CD4-positive, alpha-beta memory T cell (primary cell): ENCODE measurements around the gene PGC. TPM values are rescaled to one million over a fixed set of nuclear protein-coding genes. Genes with fewer than 3 reads are reported as not detected.

ENCODE experiments used
- CTCF ChIA-PET: fragments of 350-600 bp; sonication (Branson Sonifier 250); formaldehyde crosslinking; loops from one replicate; lab custom pipeline; 2021; ENCODE audit warnings: inconsistent platforms; ENCODE audit not compliant: partially characterized antibody; lab: Charles Lee
- POLR2A ChIA-PET: fragments of 350-600 bp; sonication (Branson Sonifier 250); formaldehyde crosslinking; loops from one replicate; lab custom pipeline; 2021; ENCODE audit not compliant: partially characterized antibody; lab: Charles Lee
- DNase-seq, 5 donors: peaks; one replicate each; pipeline versions ENCODE4 v3.0.0 to v3.0.0-alpha.2; 2020 to 2022; ENCODE audit warnings: mixed read lengths in 1 of 5
- H3K27ac ChIP-seq: one replicate; pipeline ENCODE4 v1.7.0; 2013; ENCODE audit warnings: low read depth, low read length
- H3K27me3 ChIP-seq: 2 replicates; pipeline ENCODE4 v1.7.0; 2013; ENCODE audit warnings: mild to moderate bottlenecking, low read length, moderate library complexity; ENCODE audit not compliant: insufficient read depth
- H3K36me3 ChIP-seq: 2 replicates; pipeline ENCODE4 v1.7.0; 2013; ENCODE audit warnings: mild to moderate bottlenecking, low read length, moderate library complexity; ENCODE audit not compliant: insufficient read depth
- H3K4me1 ChIP-seq: 2 replicates; pipeline ENCODE4 v1.7.0; 2013; ENCODE audit warnings: mild to moderate bottlenecking, low read length, moderate library complexity; ENCODE audit not compliant: insufficient read depth
- H3K4me3 ChIP-seq, 2 donors: one replicate each; pipeline ENCODE4 v1.7.0; 2013; ENCODE audit warnings: low read length in 2 of 2, mild to moderate bottlenecking in 1 of 2
- H3K9me3 ChIP-seq, 2 donors: one replicate each; pipeline ENCODE4 v1.7.0; 2013; ENCODE audit warnings: low read length in 2 of 2, control low read depth in 1 of 2; ENCODE audit not compliant: control insufficient read depth in 1 of 2
- H3K27ac Mint-ChIP-seq, 7 donors: one replicate each; pipeline ENCODE4 v1.8.0; 2020 to 2021; ENCODE audit warnings: mixed read lengths in 7 of 7, mild to moderate bottlenecking in 6 of 7, inconsistent platforms in 3 of 7, moderate library complexity in 3 of 7
- H3K27me3 Mint-ChIP-seq, 2 donors: one replicate each; pipeline ENCODE4 v1.8.0; 2020 to 2021; ENCODE audit warnings: mixed read lengths in 2 of 2
- H3K36me3 Mint-ChIP-seq, 2 donors: one replicate each; pipeline ENCODE4 v1.8.0; 2020 to 2021; ENCODE audit warnings: mixed read lengths in 2 of 2, inconsistent platforms in 1 of 2, mild to moderate bottlenecking in 1 of 2
- H3K4me1 Mint-ChIP-seq, 4 donors: one replicate each; pipeline ENCODE4 v1.8.0; 2020 to 2021; ENCODE audit warnings: mixed read lengths in 4 of 4, mild to moderate bottlenecking in 1 of 4
- H3K4me3 Mint-ChIP-seq, 8 donors: one replicate each; pipeline ENCODE4 v1.8.0; 2020 to 2021; ENCODE audit warnings: mixed read lengths in 8 of 8, mild to moderate bottlenecking in 7 of 8, moderate library complexity in 6 of 8, inconsistent platforms in 3 of 8
- H3K9me3 Mint-ChIP-seq, 8 donors: one replicate each; pipeline ENCODE4 v1.8.0; 2020 to 2021; ENCODE audit warnings: mixed read lengths in 8 of 8, mild to moderate bottlenecking in 5 of 8, inconsistent platforms in 3 of 8, moderate library complexity in 1 of 8
- intact Hi-C: fragments of 100-400 bp; cut with micrococcal nuclease; formaldehyde crosslinking; loops from one replicate; pipeline ENCODE4 v1.15.1; 2023
- polyA plus RNA-seq, 2 donors: library from polyadenylated mRNA; unstranded; fragments of 300-500 nt; fragmentation: Illumina TruSeq; gene quantifications; one replicate each; pipeline ENCODE4 v1.2.3, GENCODE V29; 2021
- total RNA-seq, 2 experiments: library from RNA; stranded (reverse); gene quantifications; one replicate each; pipeline ENCODE4 v1.2.3, GENCODE V29; 2021

PGC gene
- total and polyA plus RNA-seq, 4 experiments from 2014 or later: not detected

GRCh38 chr6:41731561-41732086 lies 15.6 kb downstream of the PGC start:
- no peaks in the 10 kb centered on the region for H3K27me3 Mint-ChIP-seq
- no peaks in the 10 kb centered on the region for H3K9me3 Mint-ChIP-seq
- H3K36me3 Mint-ChIP-seq: peaks cover 0 to 6% of the 10 kb centered on the region in 2 donors
- H3K4me3 ChIP-seq: no peak overlapping the region
- no peaks in the 10 kb centered on the region for H3K27me3 ChIP-seq
- peak overlapping the region; percentile 75 for H3K27ac ChIP-seq
- intact Hi-C loops: loop anchor here (10.0 kb wide), 1 partner anchor 1903 kb away; the partner anchor contains the start of gene MAD2L1BP
- peaks cover 64% of the 10 kb centered on the region for H3K4me1 ChIP-seq
- DNase-seq: no peak
- H3K4me1 Mint-ChIP-seq: peaks cover 25 to 73% (median 47%) of the 10 kb centered on the region in 4 donors
- peak overlapping the region in 2 of 8 donors; percentile 46 to 72 for H3K4me3 Mint-ChIP-seq
- H3K9me3 ChIP-seq: no peaks in the 10 kb centered on the region
- H3K27ac Mint-ChIP-seq: peak overlapping the region in 6 of 7 donors; percentile 41 to 80 (median 70)
- ChIA-PET CTCF (no interaction called here), POLR2A (interaction anchor here (1.0 kb wide), 1 partner anchor 55 kb away, joined by 3 read pairs; no protein-coding TSS in a partner anchor)
- no peaks in the 10 kb centered on the region for H3K36me3 ChIP-seq

GRCh38 chr6:41730531-41731436 lies 16.4 kb downstream of the PGC start:
- no peak overlapping the region for H3K4me3 ChIP-seq
- ChIA-PET CTCF (interaction anchor here (0.6 kb wide), 1 partner anchor 856 kb away, joined by 4 read pairs; no protein-coding TSS in a partner anchor), POLR2A (interaction anchor here (1.0 kb wide), 1 partner anchor 56 kb away, joined by 3 read pairs; no protein-coding TSS in a partner anchor)
- H3K36me3 ChIP-seq: no peaks in the 10 kb centered on the region
- Mint-ChIP-seq H3K36me3 (peaks cover 0 to 6% of the 10 kb centered on the region in 2 donors), H3K4me1 (peaks cover 25 to 73% (median 47%) of the 10 kb centered on the region in 4 donors), H3K27ac (peak overlapping the region; percentile 55 to 80 (median 72)), H3K27me3 (no peaks in the 10 kb centered on the region), H3K4me3 (peak overlapping the region in 5 of 8 donors; percentile 21 to 72 (median 43)), H3K9me3 (no peaks in the 10 kb centered on the region)
- no peaks in the 10 kb centered on the region for H3K9me3 ChIP-seq
- H3K27me3 ChIP-seq: no peaks in the 10 kb centered on the region
- intact Hi-C loops: loop anchor here (10.0 kb wide), 1 partner anchor 1904 kb away; the partner anchor contains the start of gene MAD2L1BP
- no peak overlapping the region for H3K27ac ChIP-seq
- DNase-seq: no peak
- peaks cover 62% of the 10 kb centered on the region for H3K4me1 ChIP-seq

GRCh38 chr6:41729624-41730023 lies 17.6 kb downstream of the PGC start:
- no peak overlapping the region for H3K27ac Mint-ChIP-seq
- H3K9me3 Mint-ChIP-seq: no peaks in the 10 kb centered on the region
- CTCF ChIA-PET: no interaction called here
- H3K27me3 Mint-ChIP-seq: no peaks in the 10 kb centered on the region
- H3K36me3 Mint-ChIP-seq: peaks cover 3% of the 10 kb centered on the region in 2 donors
- Histone ChIP-seq H3K4me3 (no peak overlapping the region), H3K4me1 (peaks cover 60% of the 10 kb centered on the region), H3K9me3 (no peaks in the 10 kb centered on the region), H3K27ac (no peak overlapping the region), H3K36me3 (no peaks in the 10 kb centered on the region), H3K27me3 (no peaks in the 10 kb centered on the region)
- intact Hi-C loops: loop anchor here (10.0 kb wide), 1 partner anchor 1905 kb away; the partner anchor contains the start of gene MAD2L1BP
- H3K4me1 Mint-ChIP-seq: peaks cover 25 to 69% (median 47%) of the 10 kb centered on the region in 4 donors
- DNase-seq: no peak
- POLR2A ChIA-PET: no interaction called here
- H3K4me3 Mint-ChIP-seq: no peak overlapping the region

DNA sequence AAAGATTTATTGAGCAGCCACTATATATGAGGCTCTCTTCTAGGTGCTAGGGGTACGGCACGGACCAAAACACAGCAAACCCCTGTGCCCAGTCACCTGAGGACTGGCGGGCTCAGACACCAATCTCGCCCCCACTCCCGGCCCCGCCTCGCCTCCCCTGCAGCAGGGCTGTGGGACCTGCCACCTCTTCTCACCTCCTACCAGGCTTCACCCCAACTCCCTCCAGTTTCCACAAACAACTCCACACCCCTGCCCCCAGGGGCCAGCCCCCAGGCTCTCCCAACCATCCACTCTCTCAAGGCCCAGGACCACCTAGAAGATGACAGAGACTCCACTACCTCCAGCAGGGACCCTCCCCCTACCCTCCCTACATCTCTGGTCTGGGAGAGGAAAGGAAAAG lies 18.2 kb downstream of the PGC start:
- H3K4me1 Mint-ChIP-seq: peaks cover 27 to 71% (median 49%) of the 10 kb centered on the region in 4 donors
- H3K4me1 ChIP-seq: peaks cover 59% of the 10 kb centered on the region
- no peaks in the 10 kb centered on the region for H3K27me3 Mint-ChIP-seq
- no peaks in the 10 kb centered on the region for H3K36me3 ChIP-seq
- H3K36me3 Mint-ChIP-seq: peaks cover 3% of the 10 kb centered on the region in 2 donors
- intact Hi-C loops: no loop called here
- no peak for DNase-seq
- peak overlapping the region in 5 of 7 donors; percentile 43 to 89 (median 52) for H3K27ac Mint-ChIP-seq
- H3K4me3 ChIP-seq: no peak overlapping the region
- H3K27me3 ChIP-seq: no peaks in the 10 kb centered on the region
- H3K27ac ChIP-seq: no peak overlapping the region
- no peaks in the 10 kb centered on the region for H3K9me3 ChIP-seq
- peak overlapping the region in 2 of 8 donors; percentile 39 to 65 for H3K4me3 Mint-ChIP-seq
- CTCF ChIA-PET: no interaction called here
- POLR2A ChIA-PET: no interaction called here
- no peaks in the 10 kb centered on the region for H3K9me3 Mint-ChIP-seq

DNA sequence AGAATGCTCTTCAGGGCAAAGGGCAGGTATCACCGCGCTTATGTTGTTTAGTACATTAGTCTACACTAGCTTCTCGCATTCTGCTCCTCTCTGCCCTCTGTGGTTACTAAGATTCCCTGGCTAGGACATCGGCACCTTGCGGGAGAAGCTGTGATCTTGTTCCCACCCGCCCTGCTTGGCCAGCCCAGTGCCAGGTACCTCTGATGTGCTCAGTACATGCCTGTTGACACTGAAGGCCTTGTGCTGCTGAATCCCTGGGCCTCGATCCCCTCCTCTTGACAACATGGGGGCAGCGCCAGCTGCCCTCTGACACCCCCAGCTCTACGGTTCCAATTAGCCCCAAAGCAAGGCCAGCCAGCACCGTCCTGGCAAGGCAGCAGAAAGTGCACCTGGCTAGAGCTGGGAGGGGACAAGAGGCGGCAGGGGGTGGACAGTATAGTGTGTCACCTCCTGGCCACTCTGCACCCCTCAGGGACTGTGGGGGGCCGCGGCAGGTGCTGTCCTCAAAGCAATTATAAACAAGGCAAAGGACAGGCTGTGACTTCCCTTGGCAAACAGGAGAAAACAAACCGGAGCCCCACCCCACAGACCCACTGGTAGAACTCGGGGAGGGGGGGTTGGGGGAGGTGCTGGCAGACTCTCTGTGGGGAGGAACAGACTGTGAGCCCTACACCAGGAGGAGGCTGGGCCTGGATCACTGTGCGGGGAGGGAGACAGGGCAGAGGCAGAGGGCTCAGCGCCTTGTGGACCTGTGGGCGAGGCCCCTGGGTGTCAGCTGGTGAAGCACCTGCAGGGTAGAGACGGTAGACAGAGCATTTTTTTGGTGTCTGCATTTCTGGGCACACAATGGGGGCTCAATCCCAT lies 18.9 kb downstream of the PGC start:
- H3K9me3 Mint-ChIP-seq: no peaks in the 10 kb centered on the region
- no peaks in the 10 kb centered on the region for H3K27me3 Mint-ChIP-seq
- H3K4me1 Mint-ChIP-seq: peaks cover 28 to 68% (median 49%) of the 10 kb centered on the region in 4 donors
- H3K4me1 ChIP-seq: peaks cover 52% of the 10 kb centered on the region
- H3K4me3 Mint-ChIP-seq: peak overlapping the region in 1 of 8 donors; percentile 54
- POLR2A ChIA-PET: no interaction called here
- no peak for DNase-seq
- H3K36me3 Mint-ChIP-seq: peaks cover 3% of the 10 kb centered on the region in 2 donors
- H3K9me3 ChIP-seq: no peaks in the 10 kb centered on the region
- H3K27me3 ChIP-seq: no peaks in the 10 kb centered on the region
- H3K36me3 ChIP-seq: no peaks in the 10 kb centered on the region
- H3K27ac ChIP-seq: no peak overlapping the region
- intact Hi-C loops: no loop called here
- H3K4me3 ChIP-seq: no peak overlapping the region
- peak overlapping the region in 4 of 7 donors; percentile 48 to 64 (median 52) for H3K27ac Mint-ChIP-seq
- CTCF ChIA-PET: no interaction called here

GRCh38 chr6:41727705-41728072 lies 19.5 kb downstream of the PGC start:
- H3K9me3 ChIP-seq: no peaks in the 10 kb centered on the region
- no peak overlapping the region for H3K4me3 ChIP-seq
- CTCF ChIA-PET: no interaction called here

More at GRCh38 chr6:41727705-41728072, 19.5 kb downstream of the PGC start:
- no peaks in the 10 kb centered on the region for H3K27me3 ChIP-seq
- H3K27ac ChIP-seq: no peak overlapping the region
- Mint-ChIP-seq H3K4me3 (peak overlapping the region in 1 of 8 donors; percentile 9), H3K27ac (peak overlapping the region in 2 of 7 donors; percentile 32 to 37), H3K27me3 (no peaks in the 10 kb centered on the region), H3K4me1 (peaks cover 23 to 62% (median 47%) of the 10 kb centered on the region in 4 donors), H3K36me3 (peaks cover 3% of the 10 kb centered on the region in 2 donors), H3K9me3 (no peaks in the 10 kb centered on the region)
- no peaks in the 10 kb centered on the region for H3K36me3 ChIP-seq
- peaks cover 46% of the 10 kb centered on the region for H3K4me1 ChIP-seq
- POLR2A ChIA-PET: no interaction called here
- intact Hi-C loops: no loop called here
- DNase-seq: no peak
